ENCODE measurements around the gene OOSP4B. TPM values are rescaled to one million over a fixed set of nuclear protein-coding genes. Genes with fewer than 3 reads are reported as not detected.

Gene OOSP4B
- total and polyA plus RNA-seq, 2 donors (not counting 1 experiment from before 2014, with no cell fraction given), result not detected

- no peak overlapping the region for H3K27ac Mint-ChIP-seq
- no peak overlapping the region for H3K4me3 Mint-ChIP-seq
- H3K9me3 ChIP-seq (ENCODE audit: control extremely low read depth in 1 of 3, control insufficient read depth in 2 of 3, insufficient read depth in 1 of 3, low read length in 2 of 3), result no peaks in the 10 kb centered on the region
- ChIA-PET POLR2A (no interaction called here), CTCF (interaction anchor here (0.6 kb wide), 1 partner anchor 292 kb away, joined by 3 read pairs; no protein-coding TSS in a partner anchor)
- TF ChIP-seq EZH2 (IDR thresholded peaks at IDR 0.05; ENCODE audit: borderline replicate concordance, insufficient read depth, low read depth, low read length, poor library complexity, severe bottlenecking) (no peak), CTCF (IDR thresholded peaks at IDR 0.05) (no peak)
- no peak overlapping the region for H3K4me2 ChIP-seq (replicated peaks; ENCODE audit: low read depth, low read length, poor library complexity, severe bottlenecking)
- no peaks in the 10 kb centered on the region for H3K36me3 ChIP-seq (replicated peaks in 1 of 2; ENCODE audit: control extremely low read depth in 1 of 2, control insufficient read depth in 1 of 2, extremely low read depth in 1 of 2, insufficient read depth in 2 of 2, low read length in 1 of 2)
- ATAC-seq (ENCODE audit: low read depth) (no peak), DNase-seq (peak; percentile 33)
- H3K27ac ChIP-seq (ENCODE audit: low read length in 2 of 2), result no peak overlapping the region
- no peaks in the 10 kb centered on the region for H3K27me3 ChIP-seq (replicated peaks in 1 of 4; ENCODE audit: control extremely low read depth in 1 of 4, control insufficient read depth in 3 of 4, insufficient read depth in 4 of 4, low read length in 3 of 4)
- peaks cover 9% of the 10 kb centered on the region for H3K27me3 Mint-ChIP-seq
- no peak overlapping the region for H3K4me3 ChIP-seq (ENCODE audit: control extremely low read depth in 1 of 5, extremely low read depth in 1 of 5, insufficient read depth in 1 of 5, low read depth in 2 of 5, low read length in 4 of 5)
- H3K79me2 ChIP-seq (ENCODE audit: control insufficient read depth, insufficient read depth, low read length), result no peaks in the 10 kb centered on the region
- no peak overlapping the region for H3K9ac ChIP-seq (ENCODE audit: low read length)
- intact Hi-C loops (cut with micrococcal nuclease), result no loop called here
- no CpG with 5 or more reads among the region's 1 CpG for WGBS (ENCODE audit: insufficient coverage)
- no peak overlapping the region for H2AFZ ChIP-seq (ENCODE audit: insufficient read depth, low read depth, low read length, poor library complexity, severe bottlenecking)
- peaks cover 2% of the 10 kb centered on the region for H3K9me3 Mint-ChIP-seq (ENCODE audit: insufficient read depth)
- peaks cover 3 to 6% of the 10 kb centered on the region in 2 donors for H3K4me1 ChIP-seq (ENCODE audit: control insufficient read depth in 2 of 2, insufficient read depth in 2 of 2, low read length in 2 of 2)
- peaks cover 4% of the 10 kb centered on the region for H3K4me1 Mint-ChIP-seq
- no peaks in the 10 kb centered on the region for H4K20me1 ChIP-seq (ENCODE audit: control insufficient read depth, insufficient read depth, low read length, poor library complexity, severe bottlenecking)
Observed at GRCh38 chr11:60064111-60064510, 47.1 kb downstream of the OOSP4B start.

- H2AFZ ChIP-seq (ENCODE audit: insufficient read depth, low read depth, low read length, poor library complexity, severe bottlenecking), result no peak overlapping the region
- POLR2A ChIA-PET, result no interaction called here
- no peaks in the 10 kb centered on the region for H4K20me1 ChIP-seq (ENCODE audit: control insufficient read depth, insufficient read depth, low read length, poor library complexity, severe bottlenecking)
Observed at GRCh38 chr11:60065801-60066200, 48.8 kb downstream of the OOSP4B start.

More at GRCh38 chr11:60065801-60066200, 48.8 kb downstream of the OOSP4B start:
- TF ChIP-seq CTCF (IDR thresholded peaks at IDR 0.05), result no peak
- no peak for TF ChIP-seq EZH2 (IDR thresholded peaks at IDR 0.05; ENCODE audit: borderline replicate concordance, insufficient read depth, low read depth, low read length, poor library complexity, severe bottlenecking)
- H3K27me3 ChIP-seq (replicated peaks in 1 of 4; ENCODE audit: control extremely low read depth in 1 of 4, control insufficient read depth in 3 of 4, insufficient read depth in 4 of 4, low read length in 3 of 4), result no peaks in the 10 kb centered on the region
- no peak for ATAC-seq (ENCODE audit: low read depth)
- intact Hi-C loops (cut with micrococcal nuclease), result no loop called here
- WGBS (ENCODE audit: insufficient coverage), result 78% methylated on average over 1 of the region's 1 CpG
- H3K4me1 ChIP-seq (ENCODE audit: control insufficient read depth in 2 of 2, insufficient read depth in 2 of 2, low read length in 2 of 2), result peaks cover 3 to 6% of the 10 kb centered on the region in 2 donors
- H3K4me3 ChIP-seq (ENCODE audit: control extremely low read depth in 1 of 5, extremely low read depth in 1 of 5, insufficient read depth in 1 of 5, low read depth in 2 of 5, low read length in 4 of 5), result no peak overlapping the region
- H3K27ac ChIP-seq (ENCODE audit: low read length in 2 of 2), result no peak overlapping the region
- no peak for DNase-seq
- no peaks in the 10 kb centered on the region for H3K9me3 ChIP-seq (ENCODE audit: control extremely low read depth in 1 of 3, control insufficient read depth in 2 of 3, insufficient read depth in 1 of 3, low read length in 2 of 3)
- CTCF ChIA-PET, result no interaction called here
- H3K4me3 Mint-ChIP-seq, result no peak overlapping the region
- no peaks in the 10 kb centered on the region for H3K36me3 ChIP-seq (replicated peaks in 1 of 2; ENCODE audit: control extremely low read depth in 1 of 2, control insufficient read depth in 1 of 2, extremely low read depth in 1 of 2, insufficient read depth in 2 of 2, low read length in 1 of 2)
- peaks cover 10% of the 10 kb centered on the region for H3K27me3 Mint-ChIP-seq
- H3K79me2 ChIP-seq (ENCODE audit: control insufficient read depth, insufficient read depth, low read length), result no peaks in the 10 kb centered on the region
- H3K4me1 Mint-ChIP-seq, result peaks cover 4% of the 10 kb centered on the region
- no peak overlapping the region for H3K9ac ChIP-seq (ENCODE audit: low read length)
- H3K27ac Mint-ChIP-seq, result no peak overlapping the region
- H3K4me2 ChIP-seq (replicated peaks; ENCODE audit: low read depth, low read length, poor library complexity, severe bottlenecking), result no peak overlapping the region
- no peaks in the 10 kb centered on the region for H3K9me3 Mint-ChIP-seq (ENCODE audit: insufficient read depth)

All from B cell (primary cell).